B cell (primary cell): Measurements from ENCODE around the gene TAF4. TPM values are rescaled to one million over a fixed set of nuclear protein-coding genes. Genes with fewer than 3 reads are reported as not detected.

Experiments
- ATAC-seq: fragments of 200-7000 bp; cut with Tn5 transposase; one replicate; pipeline ENCODE4 v1.10.0; 2021; ENCODE audit warnings: low read depth, mild to moderate bottlenecking, moderate number of reproducible peaks, moderate library complexity
- CTCF ChIA-PET: fragments of 350-600 bp; sonication (Branson Sonifier 250); formaldehyde crosslinking; loops from one replicate; lab custom pipeline; 2021; ENCODE audit warnings: antibody characterized with exemption, inconsistent platforms; lab: Charles Lee
- POLR2A ChIA-PET: fragments of 350-600 bp; sonication (Branson Sonifier 250); formaldehyde crosslinking; loops from one replicate; lab custom pipeline; 2021; ENCODE audit warnings: antibody characterized with exemption; lab: Charles Lee
- DNase-seq: peaks from one replicate; pipeline ENCODE4 v3.0.0; 2013
- H2AFZ ChIP-seq: 2 replicates; pipeline ENCODE4 v1.6.1; 2012; ENCODE audit warnings: mild to moderate bottlenecking, low read depth, low read length; ENCODE audit not compliant: insufficient read depth, poor library complexity, severe bottlenecking
- H3K27ac ChIP-seq, 2 donors: 1 replicate in 1 of 2; 2 replicates in 1 of 2; pipeline ENCODE4 v1.5.1; 2012 to 2013; ENCODE audit warnings: low read length in 2 of 2, mild to moderate bottlenecking in 2 of 2, moderate library complexity in 1 of 2
- H3K27me3 ChIP-seq, 4 experiments: fragments of 200-600 bp in 1 of 4; sonication (generic) in 1 of 4; replicated peaks in 1 of 4; 1 replicate in 2 of 4; 2 replicates in 2 of 4; pipeline versions ENCODE4 v1.6.1 to v1.7.0; 2013 to 2016; ENCODE audit warnings: low read length in 3 of 4, mild to moderate bottlenecking in 2 of 4, mixed read lengths in 1 of 4, moderate library complexity in 1 of 4; ENCODE audit not compliant: insufficient read depth in 4 of 4, control insufficient read depth in 3 of 4; ENCODE audit errors: control extremely low read depth in 1 of 4
- H3K36me3 ChIP-seq, 2 experiments: replicated peaks in 1 of 2; 1 replicate in 1 of 2; 2 replicates in 1 of 2; pipeline versions ENCODE4 v1.6.1 to v1.7.1; 2013; ENCODE audit warnings: low read length in 1 of 2; ENCODE audit not compliant: insufficient read depth in 2 of 2, control insufficient read depth in 1 of 2; ENCODE audit errors: control extremely low read depth in 1 of 2, extremely low read depth in 1 of 2
- H3K4me1 ChIP-seq, 2 donors: fragments of 200-600 bp in 1 of 2; sonication (generic) in 1 of 2; 1 replicate in 1 of 2; 2 replicates in 1 of 2; pipeline versions ENCODE4 v1.5.1 to v1.6.1; 2013 to 2017; ENCODE audit warnings: low read length in 2 of 2; ENCODE audit not compliant: control insufficient read depth in 2 of 2, insufficient read depth in 2 of 2
- H3K4me2 ChIP-seq: replicated peaks from 2 replicates; pipeline ENCODE3; 2012; ENCODE audit warnings: mild to moderate bottlenecking, low read depth, low read length; ENCODE audit not compliant: poor library complexity, severe bottlenecking
- H3K4me3 ChIP-seq, 5 experiments: fragments of 200-600 bp in 1 of 5; sonication (generic) in 1 of 5; 1 replicate in 3 of 5; 2 replicates in 2 of 5; pipeline versions ENCODE4 v1.5.1 to v1.7.0; 2011 to 2016; ENCODE audit warnings: low read length in 4 of 5, mild to moderate bottlenecking in 4 of 5, low read depth in 2 of 5, control low read depth in 1 of 5, moderate library complexity in 1 of 5; ENCODE audit not compliant: insufficient read depth in 1 of 5; ENCODE audit errors: control extremely low read depth in 1 of 5, extremely low read depth in 1 of 5
- H3K79me2 ChIP-seq: fragments of 200-600 bp; sonication (generic); one replicate; pipeline ENCODE4 v1.6.0; 2016; ENCODE audit warnings: low read length; ENCODE audit not compliant: control insufficient read depth, insufficient read depth
- H3K9ac ChIP-seq: fragments of 200-600 bp; sonication (generic); 2 replicates; pipeline ENCODE4 v1.6.1; 2017; ENCODE audit warnings: mild to moderate bottlenecking, low read length, moderate library complexity
- H3K9me3 ChIP-seq, 3 donors: one replicate each; pipeline versions ENCODE4 v1.6.1 to v1.7.1; 2013; ENCODE audit warnings: low read length in 2 of 3; ENCODE audit not compliant: control insufficient read depth in 2 of 3, insufficient read depth in 1 of 3; ENCODE audit errors: control extremely low read depth in 1 of 3
- H4K20me1 ChIP-seq: 2 replicates; pipeline ENCODE4 v1.6.0; 2012; ENCODE audit warnings: mild to moderate bottlenecking, low read length; ENCODE audit not compliant: insufficient read depth, control insufficient read depth, poor library complexity, severe bottlenecking
- H3K27ac Mint-ChIP-seq: one replicate; pipeline ENCODE4 v1.8.0; 2021; ENCODE audit warnings: mixed read lengths
- H3K27me3 Mint-ChIP-seq: one replicate; pipeline ENCODE4 v1.8.0; 2021; ENCODE audit warnings: mixed read lengths
- H3K4me1 Mint-ChIP-seq: one replicate; pipeline ENCODE4 v1.8.0; 2021; ENCODE audit warnings: mixed read lengths
- H3K4me3 Mint-ChIP-seq: one replicate; pipeline ENCODE4 v1.8.0; 2021; ENCODE audit warnings: mixed read lengths
- H3K9me3 Mint-ChIP-seq: one replicate; pipeline ENCODE4 v1.8.0; 2022; ENCODE audit warnings: mixed read lengths; ENCODE audit not compliant: insufficient read depth
- CTCF ChIP-seq: fragments of 200-600 bp; IDR thresholded peaks from one replicate; pipeline ENCODE4 v1.8.0; 2022; ENCODE audit warnings: antibody characterized with exemption, mild to moderate bottlenecking
- EZH2 ChIP-seq: IDR thresholded peaks from 2 replicates; pipeline ENCODE4 v1.6.1; 2012; ENCODE audit warnings: borderline replicate concordance, low read depth, mild to moderate bottlenecking, moderate library complexity, low read length; ENCODE audit not compliant: insufficient read depth, poor library complexity, severe bottlenecking
- WGBS: methylation state at CpG from one replicate; pipeline ENCODE4 v1.1.5; 2013; ENCODE audit warnings: missing lambda C conversion rate; ENCODE audit not compliant: insufficient coverage; 5-methylcytosine and 5-hydroxymethylcytosine counted together
- intact Hi-C: fragments of 100-400 bp; cut with micrococcal nuclease; formaldehyde crosslinking; loops from one replicate; pipeline ENCODE4 v1.10.0; 2022
- polyA plus RNA-seq: library from polyadenylated mRNA; depleted of rRNA; stranded (reverse); fragments of >200 nt; gene quantifications from 2 replicates; pipeline ENCODE4 v1.2.3, GENCODE V29; 2012
- total RNA-seq, 2 donors: library from RNA; stranded (reverse); fragments of 120-200 nt in 1 of 2; gene quantifications; 1 replicate in 1 of 2; 2 replicates in 1 of 2; pipeline versions ENCODE4 v1.2.3 to v1.2.4, GENCODE V29; 2013 to 2022

Gene TAF4
- total and polyA plus RNA-seq, 2 donors (not counting 1 experiment from before 2014, with no cell fraction given), result 13.9 to 39.5 TPM

GRCh38 chr20:62089393-62089792 is 23.7 kb upstream of the TAF4 start:
- peaks cover 21% of the 10 kb centered on the region for H3K27me3 Mint-ChIP-seq
- no peaks in the 10 kb centered on the region for H3K4me1 Mint-ChIP-seq
- no peak overlapping the region for H3K27ac Mint-ChIP-seq
- ATAC-seq, result no peak
- H3K4me3 Mint-ChIP-seq, result no peak overlapping the region
- Histone ChIP-seq H3K27ac (no peak overlapping the region), H4K20me1 (no peaks in the 10 kb centered on the region), H3K4me1 (no peaks in the 10 kb centered on the region), H3K9ac (no peak overlapping the region), H3K27me3 (peaks cover 0 to 12% (median 3%) of the 10 kb centered on the region in 4 experiments), H3K36me3 (no peaks in the 10 kb centered on the region), H3K4me2 (no peak overlapping the region), H3K79me2 (no peaks in the 10 kb centered on the region), H2AFZ (no peak overlapping the region), H3K9me3 (peaks cover 0 to 23% (median 0%) of the 10 kb centered on the region in 3 donors), H3K4me3 (no peak overlapping the region)
- ChIA-PET CTCF (no interaction called here), POLR2A (no interaction called here)
- intact Hi-C loops, result no loop called here
- TF ChIP-seq CTCF, result no peak
- TF ChIP-seq EZH2, result no peak
- no peak for DNase-seq
- H3K9me3 Mint-ChIP-seq, result no peaks in the 10 kb centered on the region
- WGBS, result 50% methylated on average over 1 of the region's 3 CpGs

DNA sequence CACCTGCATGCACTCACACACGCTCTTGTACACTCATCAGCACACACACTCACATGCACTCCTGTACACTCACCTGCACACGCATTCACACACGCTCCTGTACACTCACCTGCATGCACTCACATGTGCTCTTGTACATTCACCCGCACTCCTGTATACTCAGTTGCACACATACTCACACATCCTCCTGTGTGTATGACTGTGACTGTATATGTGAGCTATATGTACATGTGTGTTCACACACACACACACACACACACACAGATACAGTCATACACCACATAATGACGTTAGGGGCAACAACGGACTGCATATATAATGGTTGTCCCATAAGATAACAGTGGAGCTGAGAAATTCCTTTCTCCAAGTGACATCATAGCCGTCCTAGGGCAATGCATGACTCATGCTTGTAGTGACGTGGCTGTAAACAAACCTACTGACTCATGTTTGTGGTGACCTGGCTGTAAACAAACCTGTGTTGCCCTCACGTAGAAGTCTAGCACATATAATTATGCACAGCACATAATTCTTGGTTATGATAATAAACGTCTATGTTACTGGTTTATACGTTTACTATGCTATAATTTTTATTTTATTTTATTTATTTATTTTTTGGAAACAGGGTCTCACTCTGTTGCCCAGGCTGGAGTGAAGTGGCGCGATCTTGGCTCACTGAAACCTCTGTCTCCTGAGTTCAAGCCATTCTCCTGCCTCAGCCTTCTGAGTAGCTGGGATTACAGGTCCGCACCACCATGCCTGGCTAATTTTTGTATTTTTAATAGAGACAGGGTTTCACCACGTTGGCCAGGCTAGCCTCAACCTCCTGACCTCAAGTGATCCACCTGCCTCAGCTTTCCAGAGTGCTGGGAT is 22.8 kb upstream of the TAF4 start:
- peaks cover 0 to 20% (median 0%) of the 10 kb centered on the region in 3 donors for H3K9me3 ChIP-seq
- H3K4me3 ChIP-seq, result no peak overlapping the region
- H2AFZ ChIP-seq, result no peak overlapping the region
- no peak for ATAC-seq
- WGBS, result 78% methylated on average over 3 of the region's 15 CpGs
- no peak for DNase-seq
- H3K36me3 ChIP-seq, result no peaks in the 10 kb centered on the region
- intact Hi-C loops, result no loop called here
- H3K27ac ChIP-seq, result no peak overlapping the region
- H3K27me3 ChIP-seq, result peaks cover 0 to 12% (median 3%) of the 10 kb centered on the region in 4 experiments
- TF ChIP-seq EZH2 (no peak), CTCF (no peak)
- no peaks in the 10 kb centered on the region for H3K4me1 ChIP-seq
- no peaks in the 10 kb centered on the region for H3K79me2 ChIP-seq
- no peak overlapping the region for H3K9ac ChIP-seq
- Mint-ChIP-seq H3K27me3 (peaks cover 16% of the 10 kb centered on the region), H3K9me3 (no peaks in the 10 kb centered on the region), H3K4me1 (no peaks in the 10 kb centered on the region), H3K27ac (no peak overlapping the region), H3K4me3 (no peak overlapping the region)
- no peaks in the 10 kb centered on the region for H4K20me1 ChIP-seq
- ChIA-PET CTCF (no interaction called here), POLR2A (no interaction called here)
- H3K4me2 ChIP-seq, result no peak overlapping the region
